Measurements from ENCODE around the gene ZNF783.
A peak's percentile ranks its signal among the peaks of the same experiment; 100 is the strongest.
"Not testable (repeated sequence)": the region's sequence is repeated elsewhere in the genome, so short reads cannot be mapped to it uniquely, and the experiment has no call there.

Gene ZNF783

GRCh38 chr7:149261829-149262617 lies at the start of gene ZNF783:
TSS of gene ZNF783 (plus strand) at chr7:149262196. CDS start at chr7:149262334, 138 bp downstream.
- peak; percentile 90 for DNase-seq (ENCODE audit: low spot score)

- DNase-seq (ENCODE audit: low spot score), result no peak
Observed at GRCh38 chr7:149214020-149214720, 47.8 kb upstream of the ZNF783 start.

- DNase-seq (ENCODE audit: low spot score), result no peak
Observed at GRCh38 chr7:149216402-149216801, 45.6 kb upstream of the ZNF783 start.

- no peak for DNase-seq (ENCODE audit: low spot score)
Observed at GRCh38 chr7:149217570-149217969, 44.4 kb upstream of the ZNF783 start.

GRCh38 chr7:149218469-149219420 lies 43.3 kb upstream of the ZNF783 start:
- DNase-seq (ENCODE audit: low spot score), result no peak

- no peak for DNase-seq (ENCODE audit: low spot score)
Observed at GRCh38 chr7:149220534-149220933, 41.5 kb upstream of the ZNF783 start.

- no peak for DNase-seq (ENCODE audit: low spot score)
Observed at GRCh38 chr7:149223176-149223575, 38.8 kb upstream of the ZNF783 start.

- DNase-seq (ENCODE audit: low spot score), result no peak
Observed at GRCh38 chr7:149223761-149224160, 38.2 kb upstream of the ZNF783 start.

GRCh38 chr7:149224352-149224751 lies 37.6 kb upstream of the ZNF783 start:
- DNase-seq (ENCODE audit: low spot score), result no peak

- no peak for DNase-seq (ENCODE audit: low spot score)
Observed at GRCh38 chr7:149225106-149225505, 36.9 kb upstream of the ZNF783 start.

GRCh38 chr7:149225656-149226055 lies 36.3 kb upstream of the ZNF783 start:
- no peak for DNase-seq (ENCODE audit: low spot score)

- DNase-seq (ENCODE audit: low spot score), result not testable (repeated sequence)
Observed at GRCh38 chr7:149226366-149226765, 35.6 kb upstream of the ZNF783 start.

GRCh38 chr7:149226840-149227494 lies 35.0 kb upstream of the ZNF783 start:
- no peak for DNase-seq (ENCODE audit: low spot score)

GRCh38 chr7:149228831-149229471 lies 33.0 kb upstream of the ZNF783 start:
- no peak for DNase-seq (ENCODE audit: low spot score)

- DNase-seq (ENCODE audit: low spot score), result no peak
Observed at GRCh38 chr7:149229526-149229925, 32.5 kb upstream of the ZNF783 start.

- DNase-seq (ENCODE audit: low spot score), result no peak
Observed at GRCh38 chr7:149232362-149232761, 29.6 kb upstream of the ZNF783 start.

- DNase-seq (ENCODE audit: low spot score), result not testable (repeated sequence)
Observed at GRCh38 chr7:149233655-149234204, 28.3 kb upstream of the ZNF783 start.

- no peak for DNase-seq (ENCODE audit: low spot score)
Observed at GRCh38 chr7:149237502-149237901, 24.5 kb upstream of the ZNF783 start.

GRCh38 chr7:149238051-149238450 lies 23.9 kb upstream of the ZNF783 start:
- no peak for DNase-seq (ENCODE audit: low spot score)

- DNase-seq (ENCODE audit: low spot score), result peak; percentile 88
Observed at GRCh38 chr7:149239345-149240143, 22.5 kb upstream of the ZNF783 start, which contains the start of gene ZNF212. TSS of gene ZNF212 (plus strand) at chr7:149239651. CDS start at chr7:149239779, 128 bp downstream.

Data from putamen (tissue), 1 donor.